Erythroblast (primary cell): ENCODE measurements around the gene FAM228A.

Experiments used
- GATA1 ChIP-seq: IDR thresholded peaks from 2 replicates; pipeline ENCODE4 v1.6.1; 2011; ENCODE audit warnings: low read depth, mild to moderate bottlenecking, control low read depth, low read length, moderate library complexity
- POLR2A ChIP-seq: IDR thresholded peaks from 2 replicates; pipeline ENCODE4 v1.6.1; 2011; ENCODE audit warnings: mild to moderate bottlenecking, low read length

- TF ChIP-seq POLR2A (no peak), GATA1 (no peak)
Observed at GRCh38 chr2:24191848-24192247, 17.0 kb downstream of the FAM228A start.
